Endothelial cell of umbilical vein (primary cell): ENCODE data around the gene MC4R. TPM values are rescaled to one million over a fixed set of nuclear protein-coding genes. Genes with fewer than 3 reads are reported as not detected.

Experiments
- BruUV-seq: library from RNA; stranded (reverse); fragments of 400-500 nt; replicated peaks from 2 replicates; lab custom pipeline; 2021; lab: Mats Ljungman, UMichigan
- CTCF ChIA-PET: fragments of 300-600, 350-600 bp; sonication (Branson Sonifier 250); formaldehyde crosslinking; loops from one replicate; lab custom pipeline; 2021; ENCODE audit warnings: antibody characterized with exemption, inconsistent platforms; lab: Charles Lee
- POLR2A ChIA-PET: fragments of 300-600, 350-600 bp; sonication (Branson Sonifier 250); formaldehyde crosslinking; loops from one replicate; lab custom pipeline; 2021; ENCODE audit warnings: antibody characterized with exemption, inconsistent platforms; lab: Charles Lee
- DNase-seq: peaks from one replicate; pipeline ENCODE4 v3.0.0-alpha.2; 2011; ENCODE audit warnings: low read depth, low spot score
- FAIRE-seq: peaks from 2 replicates; lab custom pipeline; 2011; peaks lifted over from hg19 to GRCh38; lab: Jason Lieb, UNC
- H2AFZ ChIP-seq: 2 replicates; pipeline ENCODE4 v1.6.0; 2012; ENCODE audit warnings: low read depth, low read length, control low read depth, inconsistent platforms
- H3K27ac ChIP-seq: 2 replicates; pipeline ENCODE4 v1.5.1; 2011; ENCODE audit warnings: low read depth, mild to moderate bottlenecking, control low read depth, low read length, moderate library complexity; ENCODE audit not compliant: insufficient read depth
- H3K27me3 ChIP-seq, 2 experiments: 2 replicates each; pipeline versions ENCODE4 v1.6.0 to v1.6.1; 2011; ENCODE audit warnings: low read length in 2 of 2, mixed read lengths in 1 of 2; ENCODE audit not compliant: control insufficient read depth in 2 of 2, insufficient read depth in 2 of 2
- H3K36me3 ChIP-seq, 2 experiments: 2 replicates in 1 of 2; 3 replicates in 1 of 2; pipeline ENCODE4 v1.5.1; 2011; ENCODE audit warnings: low read length in 2 of 2, mild to moderate bottlenecking in 1 of 2, moderate library complexity in 1 of 2; ENCODE audit not compliant: control insufficient read depth in 2 of 2, insufficient read depth in 2 of 2; ENCODE audit errors: extremely low read depth in 1 of 2
- H3K4me1 ChIP-seq: 3 replicates; pipeline ENCODE4 v1.5.1; 2011; ENCODE audit warnings: mild to moderate bottlenecking, low read length; ENCODE audit not compliant: control insufficient read depth, insufficient read depth; ENCODE audit errors: extremely low read depth
- H3K4me2 ChIP-seq: 2 replicates; pipeline ENCODE4 v1.6.1; 2011; ENCODE audit warnings: low read length, control low read depth, mixed read lengths; ENCODE audit not compliant: insufficient read depth
- H3K4me3 ChIP-seq, 3 experiments: fragments of 200-600 bp in 1 of 3; sonication (generic), shearing (Covaris generic) in 1 of 3; replicated peaks in 1 of 3; 2 replicates each; pipeline ENCODE4 v1.5.1; 2011 to 2016; ENCODE audit warnings: control low read depth in 3 of 3, low read length in 3 of 3, mild to moderate bottlenecking in 2 of 3, inconsistent platforms in 1 of 3, low read depth in 1 of 3, moderate library complexity in 1 of 3; ENCODE audit not compliant: insufficient read depth in 1 of 3
- H3K79me2 ChIP-seq: 2 replicates; pipeline ENCODE4 v1.6.0; 2012; ENCODE audit warnings: low read length, inconsistent platforms; ENCODE audit not compliant: control insufficient read depth, insufficient read depth
- H3K9ac ChIP-seq: replicated peaks from 2 replicates; pipeline ENCODE3; 2011; ENCODE audit warnings: low read length, control low read depth; ENCODE audit not compliant: insufficient read depth; ENCODE audit errors: extremely low read depth
- H3K9me1 ChIP-seq: replicated peaks from 3 replicates; pipeline ENCODE4 v1.6.0; 2011; ENCODE audit warnings: mild to moderate bottlenecking, low read length; ENCODE audit not compliant: control insufficient read depth, insufficient read depth; ENCODE audit errors: extremely low read depth
- H3K9me3 ChIP-seq: replicated peaks from 2 replicates; pipeline ENCODE4 v1.5.1; 2012; ENCODE audit warnings: low read length, inconsistent platforms; ENCODE audit not compliant: control insufficient read depth, insufficient read depth
- H4K20me1 ChIP-seq: replicated peaks from 2 replicates; pipeline ENCODE3; 2011; ENCODE audit warnings: mild to moderate bottlenecking, low read length; ENCODE audit not compliant: control insufficient read depth, insufficient read depth; ENCODE audit errors: extremely low read depth
- EZH2 ChIP-seq: IDR thresholded peaks from 2 replicates; pipeline ENCODE4 v1.6.1; 2012; ENCODE audit warnings: borderline replicate concordance, low read depth, mild to moderate bottlenecking, moderate library complexity, low read length, inconsistent platforms; ENCODE audit not compliant: severe bottlenecking
- FOS ChIP-seq: IDR thresholded peaks from 2 replicates; pipeline ENCODE4 v1.6.1; 2011; ENCODE audit warnings: mild to moderate bottlenecking, low read length, moderate library complexity, borderline replicate concordance; ENCODE audit not compliant: insufficient read depth
- GATA2 ChIP-seq: IDR thresholded peaks from 2 replicates; pipeline ENCODE4 v1.7.0; 2011; ENCODE audit warnings: low read depth, mild to moderate bottlenecking, moderate library complexity, mixed read lengths, low read length; ENCODE audit not compliant: insufficient read length, insufficient read depth
- JUN ChIP-seq: IDR thresholded peaks from 2 replicates; pipeline ENCODE4 v1.6.1; 2011; ENCODE audit warnings: borderline replicate concordance, low read depth; ENCODE audit not compliant: insufficient read length, insufficient read depth
- MYC ChIP-seq: IDR thresholded peaks from one replicate; pipeline ENCODE4 v1.6.1; 2011; ENCODE audit warnings: mild to moderate bottlenecking, low read depth, low read length
- POLR2A ChIP-seq: IDR thresholded peaks from 2 replicates; pipeline ENCODE4 v1.6.1; 2012; ENCODE audit warnings: low read depth, mild to moderate bottlenecking, control low read depth, low read length
- POLR2AphosphoS5 ChIP-seq: IDR thresholded peaks from 2 replicates; pipeline ENCODE4 v1.6.1; 2012; ENCODE audit warnings: low read depth, mild to moderate bottlenecking, control low read depth, low read length, moderate library complexity; ENCODE audit not compliant: insufficient read depth
- dilution Hi-C: fragments of 300-500 bp; cut with MboI; formaldehyde crosslinking; loops from one replicate; pipeline ENCODE4 v1.15.0; 2019; ENCODE audit warnings: low sequenced_read_pairs; ENCODE audit not compliant: extremely low pct_ligation_motif_present
- intact Hi-C: fragments of 100-400 bp; cut with micrococcal nuclease; formaldehyde crosslinking; loops from one replicate; pipeline ENCODE4 v1.10.0; 2022
- polyA plus RNA-seq, 4 experiments: library from polyadenylated mRNA; depleted of rRNA in 3 of 4; stranded (reverse) in 3 of 4; unstranded in 1 of 4; fragments of >200 nt; gene quantifications; 2 replicates each; pipeline versions ENCODE4 v1.2.1 to v1.2.3, GENCODE V29; 2011 to 2012; ENCODE audit warnings: missing spikeins in 1 of 4
- total RNA-seq: library from RNA; stranded (reverse); gene quantifications from 2 replicates; pipeline ENCODE4 v1.2.3, GENCODE V29; 2021
- TF ChIP-seq, protein P1 (sequence below), 2 donors: IDR thresholded peaks; 1 replicate in 1 of 2; 2 replicates in 1 of 2; pipeline ENCODE4 v1.5.1; 2011; ENCODE audit warnings: low read length in 2 of 2, mild to moderate bottlenecking in 2 of 2, moderate library complexity in 2 of 2, control low read depth in 1 of 2, inconsistent platforms in 1 of 2, low read depth in 1 of 2; ENCODE audit not compliant: insufficient read depth in 1 of 2; ENCODE audit errors: extremely low read depth in 1 of 2
- TF ChIP-seq, protein P2 (sequence below): IDR thresholded peaks from 2 replicates; pipeline ENCODE4 v1.6.1; 2011; ENCODE audit not compliant: insufficient read depth, insufficient read length

Gene MC4R
- total and polyA plus RNA-seq, 2 donors (not counting 3 experiments of a cell fraction or from before 2014, with no cell fraction given): not detected

DNA sequence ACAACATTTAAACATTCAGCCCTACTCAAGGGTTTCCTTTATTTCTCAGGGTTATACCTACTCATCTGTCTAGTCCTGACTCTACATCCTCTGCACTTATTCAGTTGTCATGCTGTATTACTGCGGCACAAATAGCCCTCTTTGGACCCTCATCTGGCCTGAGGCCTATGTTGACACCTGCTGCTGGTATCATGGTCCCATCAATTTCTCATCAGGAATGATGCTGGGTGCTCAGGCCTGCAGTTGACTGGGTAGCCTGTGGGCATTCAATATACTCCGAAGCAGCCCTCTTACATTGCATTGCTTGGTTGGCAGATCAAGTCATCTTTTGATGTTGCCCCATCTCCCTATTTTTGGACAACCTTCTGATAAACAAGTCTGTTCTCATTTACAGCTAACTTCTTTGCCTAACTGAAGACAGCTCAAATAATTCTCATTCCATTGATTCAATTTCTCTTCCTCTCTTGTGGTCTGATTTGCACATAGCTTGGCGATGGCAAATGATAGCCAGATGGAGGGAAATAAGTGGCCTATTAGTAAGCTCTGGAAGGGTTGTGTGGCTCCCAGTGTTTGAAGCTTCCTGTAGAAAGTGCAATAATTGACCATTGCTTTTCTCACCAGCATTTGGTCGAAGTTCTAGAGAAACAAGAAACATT lies 19.1 kb upstream of the MC4R start:
- CTCF ChIA-PET: no interaction called here
- no peak overlapping the region for H2AFZ ChIP-seq
- dilution Hi-C loops: no loop called here

DNA sequence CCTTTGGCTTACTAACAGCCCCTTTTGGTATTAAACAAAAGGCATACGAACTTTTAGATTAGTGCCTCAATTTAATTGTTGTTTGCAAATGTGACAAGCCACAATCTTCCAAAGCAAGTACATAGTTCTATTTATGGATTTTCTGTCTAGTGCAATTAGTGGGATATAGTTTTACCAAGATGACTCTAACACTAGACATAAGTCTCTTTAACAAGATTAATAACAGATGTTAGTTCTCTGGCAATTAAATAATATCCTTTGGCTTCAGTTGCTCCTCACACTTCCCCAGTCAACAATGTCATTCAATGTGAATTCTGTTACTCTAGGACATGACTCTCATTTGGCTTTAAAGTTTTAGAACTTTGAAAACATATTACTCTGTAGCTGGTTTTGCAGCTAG lies 16.7 kb upstream of the MC4R start:
- no peaks in the 10 kb centered on the region for H3K79me2 ChIP-seq
- H3K4me1 ChIP-seq: no peaks in the 10 kb centered on the region
- H2AFZ ChIP-seq: no peak overlapping the region
- ChIA-PET POLR2A (no interaction called here), CTCF (no interaction called here)
- no peak overlapping the region for H3K9ac ChIP-seq
- H3K27me3 ChIP-seq: no peaks in the 10 kb centered on the region
- FAIRE-seq: no peak
- H3K4me2 ChIP-seq: no peak overlapping the region
- no peak overlapping the region for H3K4me3 ChIP-seq
- H3K36me3 ChIP-seq: no peaks in the 10 kb centered on the region
- no TSS peak for BruUV-seq
- H3K9me1 ChIP-seq: no peaks in the 10 kb centered on the region
- H4K20me1 ChIP-seq: no peaks in the 10 kb centered on the region
- no peak overlapping the region for H3K27ac ChIP-seq
- dilution Hi-C loops (no loop called here), intact Hi-C loops (no loop called here)
- DNase-seq: no peak
- TF ChIP-seq GATA2 (no peak), JUN (no peak), FOS (no peak), POLR2A (no peak), MYC (no peak), POLR2AphosphoS5 (no peak), EZH2 (no peak)
- TF ChIP-seq, protein P1, sequence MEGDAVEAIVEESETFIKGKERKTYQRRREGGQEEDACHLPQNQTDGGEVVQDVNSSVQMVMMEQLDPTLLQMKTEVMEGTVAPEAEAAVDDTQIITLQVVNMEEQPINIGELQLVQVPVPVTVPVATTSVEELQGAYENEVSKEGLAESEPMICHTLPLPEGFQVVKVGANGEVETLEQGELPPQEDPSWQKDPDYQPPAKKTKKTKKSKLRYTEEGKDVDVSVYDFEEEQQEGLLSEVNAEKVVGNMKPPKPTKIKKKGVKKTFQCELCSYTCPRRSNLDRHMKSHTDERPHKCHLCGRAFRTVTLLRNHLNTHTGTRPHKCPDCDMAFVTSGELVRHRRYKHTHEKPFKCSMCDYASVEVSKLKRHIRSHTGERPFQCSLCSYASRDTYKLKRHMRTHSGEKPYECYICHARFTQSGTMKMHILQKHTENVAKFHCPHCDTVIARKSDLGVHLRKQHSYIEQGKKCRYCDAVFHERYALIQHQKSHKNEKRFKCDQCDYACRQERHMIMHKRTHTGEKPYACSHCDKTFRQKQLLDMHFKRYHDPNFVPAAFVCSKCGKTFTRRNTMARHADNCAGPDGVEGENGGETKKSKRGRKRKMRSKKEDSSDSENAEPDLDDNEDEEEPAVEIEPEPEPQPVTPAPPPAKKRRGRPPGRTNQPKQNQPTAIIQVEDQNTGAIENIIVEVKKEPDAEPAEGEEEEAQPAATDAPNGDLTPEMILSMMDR (IDR thresholded peaks at IDR 0.05; ENCODE audit: extremely low read depth in 1 of 2, insufficient read depth in 1 of 2, low read depth in 1 of 2, low read length in 2 of 2): no peak
- TF ChIP-seq, protein P2, sequence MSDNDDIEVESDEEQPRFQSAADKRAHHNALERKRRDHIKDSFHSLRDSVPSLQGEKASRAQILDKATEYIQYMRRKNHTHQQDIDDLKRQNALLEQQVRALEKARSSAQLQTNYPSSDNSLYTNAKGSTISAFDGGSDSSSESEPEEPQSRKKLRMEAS: no peak
- H3K9me3 ChIP-seq: no peaks in the 10 kb centered on the region

More for the DNA sequence above, 19.1 kb upstream of the MC4R start:
- no TSS peak for BruUV-seq
- POLR2A ChIA-PET: interaction anchor here (0.6 kb wide), 1 partner anchor 1045 kb away, joined by 3 read pairs; no protein-coding TSS in a partner anchor
- Histone ChIP-seq H3K4me2 (no peak overlapping the region), H3K4me1 (no peaks in the 10 kb centered on the region), H3K9me3 (peaks cover 2% of the 10 kb centered on the region), H3K79me2 (no peaks in the 10 kb centered on the region), H3K36me3 (no peaks in the 10 kb centered on the region), H3K27ac (no peak overlapping the region), H4K20me1 (no peaks in the 10 kb centered on the region), H3K9me1 (no peaks in the 10 kb centered on the region), H3K4me3 (no peak overlapping the region), H3K9ac (no peak overlapping the region), H3K27me3 (no peaks in the 10 kb centered on the region)
- FAIRE-seq (no peak), DNase-seq (no peak)
- TF ChIP-seq, protein P1 (IDR thresholded peaks at IDR 0.05; ENCODE audit: extremely low read depth in 1 of 2, insufficient read depth in 1 of 2, low read depth in 1 of 2, low read length in 2 of 2): no peak
- intact Hi-C loops: no loop called here
